ENCODE results near the gene TGFB2.

The TGFB2 gene

DNA sequence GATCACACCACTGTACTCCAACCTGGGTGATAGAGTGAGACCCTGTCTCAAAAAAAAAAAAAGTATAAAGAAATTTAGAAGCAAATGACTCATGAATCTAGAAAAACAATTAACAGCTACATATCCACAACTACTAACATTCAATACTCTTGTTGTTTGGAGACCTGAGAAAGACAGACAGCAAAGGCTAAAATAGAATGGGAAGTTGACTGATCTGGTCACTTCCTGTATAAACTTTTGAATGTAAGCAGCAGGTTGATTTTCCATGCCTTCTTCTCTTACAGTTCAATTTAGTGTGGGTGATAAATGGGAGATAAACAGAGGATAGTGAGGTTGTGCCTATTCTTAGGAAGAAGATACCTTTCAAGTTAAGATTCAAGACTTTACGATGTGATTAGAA lies 85.2 kb downstream of the TGFB2 start:
- TF ChIP-seq NFIC (IDR thresholded peaks at IDR 0.05) (no peak), CEBPB (IDR thresholded peaks at IDR 0.05) (no peak), FOXM1 (IDR thresholded peaks at IDR 0.05; ENCODE audit: borderline replicate concordance, low read depth) (no peak), EP300 (IDR thresholded peaks at IDR 0.05; ENCODE audit: borderline replicate concordance) (no peak), ZBTB7A (IDR thresholded peaks at IDR 0.05; ENCODE audit: low read depth) (no peak), EGR1 (IDR thresholded peaks at IDR 0.05) (no peak), CREB1 (IDR thresholded peaks at IDR 0.05; ENCODE audit: low read depth) (no peak), USF1 (IDR thresholded peaks at IDR 0.05) (no peak)

DNA sequence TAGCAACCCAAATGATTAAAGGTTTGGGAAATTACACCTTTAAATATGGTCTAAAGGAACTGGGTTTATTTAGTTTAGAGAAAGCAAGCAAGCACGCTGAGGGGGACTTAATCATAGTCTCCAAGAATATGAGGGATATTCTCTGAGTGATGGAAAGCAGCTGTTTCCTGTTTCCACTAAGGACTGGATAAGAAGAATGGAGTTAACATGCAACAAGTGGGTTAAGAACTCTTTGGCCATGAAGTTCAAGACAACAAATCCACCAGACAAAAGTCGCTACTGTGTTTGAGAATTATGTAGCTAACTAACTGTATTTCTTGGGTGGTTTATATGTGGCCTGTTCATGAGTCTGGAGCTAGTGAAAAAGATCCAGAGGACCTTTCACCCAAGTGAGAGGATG lies 85.7 kb downstream of the TGFB2 start:
- no peak for TF ChIP-seq RAD21 (IDR thresholded peaks at IDR 0.05; ENCODE audit: low read depth)
- TF ChIP-seq TAF1 (IDR thresholded peaks at IDR 0.05; ENCODE audit: low read depth), result no peak

DNA sequence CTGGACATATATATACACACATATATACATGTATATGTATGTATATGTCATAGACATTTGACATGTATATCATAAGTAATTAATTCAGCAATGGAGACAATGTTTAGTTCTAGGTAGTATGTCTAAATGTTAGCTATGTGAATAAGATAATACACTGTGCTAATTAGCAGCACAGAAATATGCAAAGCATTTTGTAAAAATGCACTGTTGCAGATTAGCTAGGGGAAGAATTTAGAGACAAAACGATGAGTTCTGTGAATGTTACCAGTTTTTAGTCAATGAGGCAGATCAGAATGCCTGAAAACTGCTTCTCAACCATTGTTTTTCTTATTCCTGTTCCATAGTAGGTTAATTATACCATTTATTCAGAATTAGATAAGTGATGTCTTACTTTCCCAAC lies 86.3 kb downstream of the TGFB2 start:
- TF ChIP-seq MAX (IDR thresholded peaks at IDR 0.05) (no peak), ZBTB7A (IDR thresholded peaks at IDR 0.05; ENCODE audit: low read depth) (no peak), NFIC (IDR thresholded peaks at IDR 0.05) (no peak), TAF1 (IDR thresholded peaks at IDR 0.05; ENCODE audit: low read depth) (no peak), YY1 (IDR thresholded peaks at IDR 0.05; ENCODE audit: low read depth) (no peak), FOXM1 (IDR thresholded peaks at IDR 0.05; ENCODE audit: borderline replicate concordance, low read depth) (no peak)

DNA sequence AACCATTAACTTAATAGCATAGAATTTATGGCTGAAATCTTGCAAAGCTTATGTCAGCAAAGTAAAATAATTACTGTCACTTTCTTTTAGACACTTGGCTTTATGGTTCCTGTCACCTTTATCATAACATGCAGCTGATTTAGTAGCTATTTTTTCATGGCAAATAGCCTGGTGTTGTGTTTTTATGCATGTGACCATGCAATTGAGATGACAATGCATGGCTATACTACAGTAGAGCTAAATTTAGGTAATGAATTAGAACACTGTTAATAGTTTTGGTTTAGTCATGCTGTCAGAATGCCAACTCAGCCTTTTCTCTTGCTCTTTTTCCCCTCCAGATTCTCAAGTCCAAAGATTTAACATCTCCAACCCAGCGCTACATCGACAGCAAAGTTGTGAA lies 88.6 kb downstream of the TGFB2 start:
- TF ChIP-seq EP300 (IDR thresholded peaks at IDR 0.05; ENCODE audit: borderline replicate concordance) (no peak), TEAD4 (IDR thresholded peaks at IDR 0.05) (no peak), RAD21 (IDR thresholded peaks at IDR 0.05; ENCODE audit: low read depth) (no peak), FOXM1 (IDR thresholded peaks at IDR 0.05; ENCODE audit: borderline replicate concordance, low read depth) (no peak), TAF1 (IDR thresholded peaks at IDR 0.05; ENCODE audit: low read depth) (no peak), EGR1 (IDR thresholded peaks at IDR 0.05) (no peak), CEBPB (IDR thresholded peaks at IDR 0.05) (no peak), REST (IDR thresholded peaks at IDR 0.05; ENCODE audit: low read depth) (no peak), CREB1 (IDR thresholded peaks at IDR 0.05; ENCODE audit: low read depth) (no peak), USF1 (IDR thresholded peaks at IDR 0.05) (no peak), NFIC (IDR thresholded peaks at IDR 0.05) (no peak), YY1 (IDR thresholded peaks at IDR 0.05; ENCODE audit: low read depth) (no peak), MAX (IDR thresholded peaks at IDR 0.05) (no peak), TCF12 (IDR thresholded peaks at IDR 0.05; ENCODE audit: low read depth) (no peak), ZBTB7A (IDR thresholded peaks at IDR 0.05; ENCODE audit: low read depth) (no peak)

DNA sequence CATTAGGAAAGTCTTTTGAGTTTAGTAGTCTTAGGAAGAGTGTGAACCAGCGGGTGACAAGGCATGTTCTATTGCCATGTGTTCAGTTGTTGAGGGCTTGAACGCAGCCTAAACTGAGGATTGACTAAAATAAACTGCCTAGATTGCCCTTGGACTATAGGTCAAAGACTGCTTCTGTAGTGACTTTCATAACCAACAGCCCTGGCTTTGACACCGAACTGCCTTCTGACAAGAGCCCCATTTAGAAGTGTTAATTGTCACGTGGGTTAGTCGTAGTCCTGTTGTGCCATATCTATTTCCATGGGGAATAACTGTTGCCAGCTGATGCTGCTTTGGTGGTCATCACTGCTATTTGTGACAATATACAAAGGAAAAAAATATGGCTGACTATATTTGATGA lies 90.4 kb downstream of the TGFB2 start:
- TF ChIP-seq EP300 (IDR thresholded peaks at IDR 0.05; ENCODE audit: borderline replicate concordance), result no peak
- no peak for TF ChIP-seq USF1 (IDR thresholded peaks at IDR 0.05)
- TF ChIP-seq NFIC (IDR thresholded peaks at IDR 0.05), result no peak
- no peak for TF ChIP-seq RAD21 (IDR thresholded peaks at IDR 0.05; ENCODE audit: low read depth)
- no peak for TF ChIP-seq EGR1 (IDR thresholded peaks at IDR 0.05)
- no peak for TF ChIP-seq CEBPB (IDR thresholded peaks at IDR 0.05)
- TF ChIP-seq TAF1 (IDR thresholded peaks at IDR 0.05; ENCODE audit: low read depth), result no peak
- TF ChIP-seq FOXM1 (IDR thresholded peaks at IDR 0.05; ENCODE audit: borderline replicate concordance, low read depth), result no peak
- no peak for TF ChIP-seq MAX (IDR thresholded peaks at IDR 0.05)
- no peak for TF ChIP-seq CREB1 (IDR thresholded peaks at IDR 0.05; ENCODE audit: low read depth)

GRCh38 chr1:218436346-218436745 lies 91.2 kb downstream of the TGFB2 start:
- no peak for TF ChIP-seq EGR1 (IDR thresholded peaks at IDR 0.05)
- no peak for TF ChIP-seq TEAD4 (IDR thresholded peaks at IDR 0.05)
- TF ChIP-seq MAX (IDR thresholded peaks at IDR 0.05), result no peak
- TF ChIP-seq EP300 (IDR thresholded peaks at IDR 0.05; ENCODE audit: borderline replicate concordance), result no peak
- TF ChIP-seq RAD21 (IDR thresholded peaks at IDR 0.05; ENCODE audit: low read depth), result no peak
- TF ChIP-seq USF1 (IDR thresholded peaks at IDR 0.05), result no peak
- TF ChIP-seq TCF12 (IDR thresholded peaks at IDR 0.05; ENCODE audit: low read depth), result no peak
- no peak for TF ChIP-seq FOXM1 (IDR thresholded peaks at IDR 0.05; ENCODE audit: borderline replicate concordance, low read depth)
- no peak for TF ChIP-seq NFIC (IDR thresholded peaks at IDR 0.05)
- no peak for TF ChIP-seq CEBPB (IDR thresholded peaks at IDR 0.05)
- no peak for TF ChIP-seq CREB1 (IDR thresholded peaks at IDR 0.05; ENCODE audit: low read depth)
- TF ChIP-seq YY1 (IDR thresholded peaks at IDR 0.05; ENCODE audit: low read depth), result no peak
- TF ChIP-seq REST (IDR thresholded peaks at IDR 0.05; ENCODE audit: low read depth), result no peak
- no peak for TF ChIP-seq ZBTB7A (IDR thresholded peaks at IDR 0.05; ENCODE audit: low read depth)
- TF ChIP-seq TAF1 (IDR thresholded peaks at IDR 0.05; ENCODE audit: low read depth), result no peak

Data from Ishikawa (cell line).